Stimulated activated CD4-positive, alpha-beta T cell treated with anti-CD3 and anti-CD28 coated beads, Interleukin-2, amount 100 ng/mL, for 48 hours (primary cell): Measurements from ENCODE around the gene GPR65.
A peak's percentile ranks its signal among the peaks of the same experiment; 100 is the strongest.

ENCODE experiments used
- DNase-seq, 2 donors: peaks; one replicate each; pipeline ENCODE4 v3.0.0-alpha.2; 2020

GPR65 gene, protein sequence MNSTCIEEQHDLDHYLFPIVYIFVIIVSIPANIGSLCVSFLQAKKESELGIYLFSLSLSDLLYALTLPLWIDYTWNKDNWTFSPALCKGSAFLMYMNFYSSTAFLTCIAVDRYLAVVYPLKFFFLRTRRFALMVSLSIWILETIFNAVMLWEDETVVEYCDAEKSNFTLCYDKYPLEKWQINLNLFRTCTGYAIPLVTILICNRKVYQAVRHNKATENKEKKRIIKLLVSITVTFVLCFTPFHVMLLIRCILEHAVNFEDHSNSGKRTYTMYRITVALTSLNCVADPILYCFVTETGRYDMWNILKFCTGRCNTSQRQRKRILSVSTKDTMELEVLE

DNA sequence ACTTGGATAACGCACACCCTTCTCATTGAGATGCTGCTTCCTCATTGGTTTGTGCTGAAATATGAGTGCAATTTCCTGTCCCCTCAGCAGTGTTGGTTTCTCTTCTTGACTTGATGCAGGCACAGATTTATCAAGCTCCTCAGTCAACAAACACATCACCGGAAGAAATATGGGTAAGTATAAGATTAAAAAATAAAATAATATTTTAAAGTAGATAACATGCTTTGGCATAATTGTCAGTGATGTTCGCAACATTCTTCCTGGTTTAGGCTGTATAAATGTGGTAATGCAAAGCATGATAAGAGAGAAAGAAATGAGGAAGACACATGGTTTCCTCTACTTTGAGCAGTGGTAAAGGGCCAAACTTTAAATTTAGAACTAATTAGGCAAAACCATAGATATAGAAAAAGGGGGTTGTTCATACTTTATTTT is at the start of gene GPR65:
Gene GPR65 (plus strand): TSS at position 86 of the 432 bp plus-strand sequence. CDS start 5,713 bp downstream, outside the sequence.
- DNase-seq, result no peak

DNA sequence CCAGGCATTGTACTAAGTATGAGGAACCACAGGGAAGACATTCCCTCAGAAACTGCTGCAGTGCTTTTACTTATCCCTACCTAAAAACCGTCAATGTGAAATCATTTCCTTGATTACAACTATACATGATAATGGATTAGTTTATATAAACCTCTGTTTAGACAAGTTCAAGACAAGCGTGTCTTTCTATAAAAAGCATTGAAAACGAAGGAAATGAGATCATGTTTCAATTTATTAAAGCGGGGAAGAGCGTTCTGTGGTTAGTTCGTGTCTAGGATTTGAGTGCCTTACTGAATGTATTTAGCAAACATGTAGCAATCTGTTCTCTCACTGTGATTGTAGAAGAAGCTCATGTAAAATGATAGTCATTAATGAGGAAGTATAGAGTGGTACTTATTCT is 49.4 kb upstream of the GPR65 start:
- DNase-seq, result no peak

DNA sequence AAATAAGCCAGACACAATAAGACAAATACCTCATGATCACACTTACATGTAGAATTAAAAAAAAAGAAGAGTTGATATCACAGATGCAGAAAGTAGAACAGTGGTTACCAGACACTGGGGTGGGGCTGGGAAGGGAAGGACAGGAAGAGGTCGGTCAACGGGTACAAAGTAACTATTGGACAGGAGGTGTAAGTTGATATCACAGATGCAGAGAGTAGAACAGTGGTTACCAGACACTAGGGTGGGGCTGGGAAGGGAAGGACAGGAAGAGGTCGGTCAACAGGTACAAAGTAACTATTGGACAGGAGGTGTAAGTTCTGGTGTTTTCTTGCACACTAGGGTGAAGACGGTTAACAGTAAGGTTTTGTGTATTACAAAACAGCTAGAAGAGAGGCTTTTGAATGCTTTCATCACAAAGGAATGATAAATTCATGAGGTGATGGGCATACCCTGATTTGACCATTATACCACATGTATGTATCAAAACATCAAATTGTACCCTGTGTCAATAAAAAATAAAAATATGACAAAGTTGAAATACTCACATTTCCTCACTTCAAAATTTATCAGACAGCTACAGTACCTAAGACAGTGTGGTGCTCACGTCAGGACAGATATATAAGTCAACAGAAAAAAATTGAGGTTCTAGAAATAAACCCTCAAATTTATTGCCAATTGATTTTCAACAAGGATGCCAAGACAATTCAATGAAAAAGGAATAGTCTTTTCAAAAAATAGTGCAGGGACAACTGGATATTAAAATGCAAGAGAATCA is 44.7 kb upstream of the GPR65 start:
- no peak for DNase-seq

DNA sequence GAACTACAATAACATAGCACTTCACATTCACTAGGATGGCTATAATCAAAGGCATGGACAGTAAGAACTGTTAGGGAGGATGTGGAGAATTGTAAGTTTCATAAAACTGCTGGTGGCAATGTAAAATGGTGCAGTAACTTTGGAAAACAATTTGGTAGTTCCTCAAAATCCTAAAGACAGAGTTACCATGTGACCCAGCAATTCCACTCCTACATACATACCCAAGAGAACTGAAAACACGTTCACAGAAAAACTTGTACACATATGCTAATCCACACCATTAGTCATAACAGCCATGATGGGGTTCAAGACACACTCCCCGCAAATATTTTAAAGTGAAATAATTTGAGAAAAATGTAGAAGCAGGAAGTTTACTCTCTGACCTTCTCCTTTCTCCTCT is 43.7 kb upstream of the GPR65 start:
- no peak for DNase-seq

DNA sequence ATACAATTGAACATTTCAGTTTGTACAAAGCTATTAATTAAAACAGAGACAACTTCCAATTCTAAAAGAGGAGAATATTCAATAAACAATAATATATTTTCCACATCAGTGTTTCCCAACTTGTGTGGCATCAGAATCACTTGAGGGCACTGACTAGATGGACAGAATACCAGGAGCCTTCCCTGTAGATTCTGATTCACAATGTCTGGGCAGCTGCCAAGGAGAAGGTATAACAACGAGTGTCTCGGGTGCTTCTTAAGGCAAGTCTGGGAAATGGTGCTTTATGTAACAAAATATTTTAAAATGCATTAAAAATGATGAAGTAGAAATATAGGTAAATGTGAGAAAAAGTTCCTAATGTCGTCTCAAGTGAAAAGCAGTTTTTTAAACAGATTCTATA is 38.1 kb upstream of the GPR65 start:
- no peak for DNase-seq

DNA sequence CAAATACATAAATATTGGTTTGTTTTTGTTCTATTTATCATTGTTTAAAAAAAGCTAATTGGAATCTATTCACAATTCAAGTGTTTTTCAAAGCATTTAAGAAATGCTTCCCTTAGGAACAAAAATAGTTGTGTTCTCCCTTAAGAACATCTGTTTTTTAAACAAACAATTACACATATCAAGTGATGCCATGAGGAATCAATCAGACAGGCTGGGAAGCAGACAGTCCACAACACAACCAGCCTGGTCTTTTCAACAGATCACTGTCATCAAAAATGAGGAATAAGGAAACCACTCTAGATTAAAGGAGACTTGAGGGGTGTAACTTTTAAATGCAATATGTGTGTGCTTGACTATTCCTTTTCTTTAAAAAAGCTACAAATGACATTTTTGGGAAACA is 37.4 kb upstream of the GPR65 start:
- no peak for DNase-seq

DNA sequence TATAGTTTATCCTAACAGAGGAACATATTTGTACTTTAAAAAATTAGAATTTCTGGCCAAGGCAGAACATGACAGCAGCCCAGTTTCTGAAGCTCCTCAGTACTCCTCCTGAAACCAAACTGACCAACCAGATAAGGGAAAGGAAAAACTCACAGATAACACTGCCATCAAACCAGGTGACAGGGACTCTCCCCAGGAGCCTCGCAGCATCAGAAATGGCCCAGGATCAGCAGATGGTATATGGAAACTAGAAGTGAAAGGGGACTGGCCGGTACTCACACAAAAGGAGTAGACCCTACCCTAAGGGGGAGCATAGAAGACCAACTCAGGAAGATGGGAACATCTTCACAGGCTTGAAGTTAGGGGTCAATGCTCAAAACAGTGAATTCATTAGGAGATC is 33.9 kb upstream of the GPR65 start:
- no peak for DNase-seq

DNA sequence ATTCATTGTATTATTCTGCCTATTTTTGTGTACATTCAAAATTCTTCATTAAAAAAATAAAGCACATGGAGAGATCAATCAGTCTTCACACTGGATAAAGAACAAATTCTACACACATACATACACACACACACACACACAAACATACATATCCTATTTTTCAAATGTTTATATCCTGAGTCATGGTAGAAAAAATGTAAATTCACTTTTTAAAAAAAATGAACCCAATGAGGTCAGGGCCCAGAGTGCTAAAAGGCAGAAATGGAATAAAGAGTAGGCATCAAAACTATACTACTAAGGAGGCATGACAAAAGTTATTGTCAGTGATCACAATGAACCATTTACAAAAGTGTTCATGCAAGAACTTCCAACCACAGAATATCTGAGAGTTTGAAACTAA is 29.3 kb upstream of the GPR65 start:
- DNase-seq, result no peak

DNA sequence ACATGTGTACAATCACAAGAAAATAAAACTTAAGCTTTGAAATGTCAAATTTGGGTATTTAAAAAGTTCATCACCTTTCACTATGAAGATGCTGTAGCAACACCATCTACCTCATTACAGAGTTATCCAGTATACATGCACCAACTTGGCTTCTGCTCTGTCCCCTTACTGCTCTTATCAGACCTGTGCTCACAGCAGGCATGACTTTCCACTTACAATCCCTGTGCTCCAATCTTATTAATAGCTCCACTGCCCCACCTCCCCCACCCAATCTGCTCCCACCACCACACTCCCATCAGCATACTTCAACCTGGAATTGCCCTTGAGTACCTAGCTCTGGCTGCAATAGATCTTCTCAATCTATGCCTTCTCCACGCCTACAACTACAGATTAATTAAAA is 25.2 kb upstream of the GPR65 start:
- no peak for DNase-seq

DNA sequence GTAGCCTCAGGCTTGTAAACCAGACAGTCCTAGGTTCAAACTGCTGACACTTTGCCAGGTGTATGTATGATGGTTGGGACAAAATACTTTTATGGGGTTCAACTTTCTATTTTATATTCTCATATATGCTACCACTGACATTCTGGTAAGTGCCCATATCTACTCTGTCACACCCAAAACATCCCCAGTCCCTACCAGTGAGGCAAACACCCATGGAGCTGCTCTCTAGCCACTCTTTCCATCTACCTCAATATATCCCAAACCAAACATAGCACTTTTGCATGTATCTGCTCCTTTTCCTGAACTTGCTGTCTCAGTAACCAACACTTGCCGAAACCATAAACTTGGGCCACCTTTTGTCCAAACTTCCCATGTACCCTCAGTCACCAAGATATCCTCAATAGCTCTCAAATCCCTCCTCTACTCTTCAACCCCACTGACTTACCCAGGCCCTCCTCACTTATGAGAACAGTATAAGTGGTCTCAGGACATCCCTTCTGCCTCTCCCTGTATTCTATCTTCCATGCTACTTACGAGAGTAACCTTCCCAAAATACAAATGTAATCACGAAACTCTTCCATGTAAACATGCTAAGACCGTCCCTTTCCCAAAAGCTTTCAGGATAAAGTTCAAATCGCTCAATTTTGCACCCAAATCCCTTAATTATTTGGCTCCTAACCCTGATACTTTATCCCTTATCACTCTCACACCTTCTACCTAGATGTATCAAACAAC is 15.5 kb upstream of the GPR65 start:
- no peak for DNase-seq

DNA sequence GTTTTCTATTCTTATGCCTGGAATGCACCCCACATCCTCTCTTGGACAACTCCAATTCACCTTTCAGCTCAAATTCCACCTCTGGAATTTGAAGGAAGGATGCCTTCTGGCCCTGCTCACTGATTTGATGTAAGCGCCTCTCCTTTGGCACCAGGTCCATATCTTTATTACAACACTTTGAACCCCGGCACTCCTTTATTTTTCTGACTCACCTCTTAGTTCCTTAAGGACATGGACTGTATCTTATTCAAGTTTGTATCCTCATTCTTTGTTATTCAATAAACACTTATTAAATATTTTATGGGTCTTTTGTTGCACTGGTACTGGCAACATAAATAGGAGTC is 15.0 kb upstream of the GPR65 start:
- DNase-seq, result no peak

DNA sequence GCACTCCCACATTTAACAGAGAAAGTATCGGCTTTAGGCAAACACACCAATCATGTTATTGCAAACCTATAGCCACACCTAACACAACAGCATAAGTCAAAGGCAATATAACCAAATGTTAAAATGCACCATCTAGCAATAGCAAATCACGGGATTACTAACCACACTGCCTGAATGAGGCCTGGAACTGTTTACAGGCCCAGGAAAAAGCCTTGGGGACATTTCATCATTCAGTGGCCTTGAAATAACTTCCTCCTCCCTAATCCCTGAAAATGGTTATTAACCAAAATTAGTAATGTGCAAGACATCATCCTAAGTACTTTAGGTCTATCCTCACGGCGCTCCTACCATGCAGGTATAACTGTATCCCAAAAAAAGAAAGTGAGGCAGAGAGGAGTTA is 14.3 kb upstream of the GPR65 start:
- DNase-seq, result no peak

DNA sequence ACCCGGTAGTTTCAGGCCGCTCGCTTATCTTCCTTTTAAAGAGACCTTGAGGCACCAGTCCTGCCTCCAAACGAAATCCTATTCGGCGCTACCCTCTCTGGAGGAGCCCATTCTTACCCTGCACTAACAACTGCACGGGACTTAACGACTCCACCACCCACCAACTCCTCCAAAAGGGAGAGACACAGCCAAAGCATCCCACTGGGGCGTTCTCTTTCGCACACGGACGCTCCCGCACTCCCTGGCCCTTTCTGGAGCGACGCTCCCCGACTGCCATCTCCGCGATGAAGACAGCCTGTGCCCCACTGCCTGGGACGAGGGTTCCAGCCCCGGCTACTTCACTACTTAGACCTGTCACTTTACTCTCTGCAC is 12.6 kb upstream of the GPR65 start:
- no peak for DNase-seq

DNA sequence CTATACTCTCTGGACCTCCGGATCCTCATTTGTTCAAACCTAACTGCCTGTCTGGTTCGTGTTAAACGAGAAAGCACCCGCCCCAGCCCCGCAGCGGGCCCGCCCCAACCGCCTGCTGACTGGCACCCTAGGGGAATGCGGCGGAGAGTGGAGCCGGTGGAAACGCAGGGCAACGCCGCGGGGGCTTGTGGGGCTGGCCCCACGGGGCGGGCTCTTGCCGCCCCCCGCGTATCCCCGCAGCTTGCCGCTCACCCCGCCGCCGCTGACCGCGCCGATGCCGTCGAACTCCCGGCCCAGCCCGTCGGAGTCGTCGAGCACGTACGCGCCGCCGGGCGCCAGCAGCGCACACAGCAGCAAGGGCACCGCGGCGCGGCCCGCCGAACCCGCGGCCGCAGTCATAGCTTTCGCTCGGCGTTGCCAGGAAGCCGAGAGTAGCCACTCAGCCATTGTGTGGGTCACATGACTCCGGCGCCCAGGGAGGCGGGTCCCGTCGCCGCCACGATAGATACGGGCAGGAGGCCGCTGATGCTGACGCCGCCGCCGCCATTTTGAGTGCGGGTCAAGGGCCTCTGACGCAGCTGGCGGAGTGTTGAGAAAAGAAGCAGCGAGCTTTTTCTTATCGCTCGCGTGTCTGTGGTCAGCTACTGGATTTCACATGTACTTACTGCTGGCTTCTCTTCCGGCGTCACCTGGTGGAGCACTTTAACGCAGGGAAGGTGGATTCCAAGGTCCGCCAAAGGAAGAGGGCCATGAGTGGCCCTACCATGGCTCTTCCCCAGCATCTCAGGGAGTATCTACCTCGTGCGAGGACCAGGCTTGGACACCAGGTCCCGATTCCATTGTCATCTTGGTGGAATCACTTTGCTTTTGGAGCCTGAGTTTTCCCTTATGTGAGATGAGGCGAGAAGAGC is 12.0 kb upstream of the GPR65 start, which contains the start of gene GALC:
Gene GALC (minus strand): TSS at position 465 of the 911 bp plus-strand sequence. CDS start 18 bp downstream, at position 447.
- DNase-seq, result peak; percentile 90 to 92

DNA sequence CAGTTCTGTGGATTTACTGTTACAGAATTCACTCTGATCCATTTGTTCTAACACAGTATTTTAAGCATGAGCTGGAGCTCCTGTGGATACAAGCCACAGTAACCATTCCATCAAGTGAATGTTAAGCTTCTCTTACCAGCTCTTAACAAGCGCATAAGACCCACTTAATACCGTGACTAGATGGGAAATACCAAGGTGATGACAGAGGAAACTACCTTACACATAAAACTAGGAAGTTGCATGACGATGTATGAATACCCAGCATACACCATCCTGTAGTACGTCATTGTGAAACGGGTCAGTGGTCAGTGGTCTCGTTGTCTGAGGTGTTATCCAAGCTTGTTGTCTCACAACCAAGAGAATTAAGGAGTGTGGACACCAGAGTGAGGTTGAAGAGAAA is 10.0 kb upstream of the GPR65 start:
- no peak for DNase-seq

DNA sequence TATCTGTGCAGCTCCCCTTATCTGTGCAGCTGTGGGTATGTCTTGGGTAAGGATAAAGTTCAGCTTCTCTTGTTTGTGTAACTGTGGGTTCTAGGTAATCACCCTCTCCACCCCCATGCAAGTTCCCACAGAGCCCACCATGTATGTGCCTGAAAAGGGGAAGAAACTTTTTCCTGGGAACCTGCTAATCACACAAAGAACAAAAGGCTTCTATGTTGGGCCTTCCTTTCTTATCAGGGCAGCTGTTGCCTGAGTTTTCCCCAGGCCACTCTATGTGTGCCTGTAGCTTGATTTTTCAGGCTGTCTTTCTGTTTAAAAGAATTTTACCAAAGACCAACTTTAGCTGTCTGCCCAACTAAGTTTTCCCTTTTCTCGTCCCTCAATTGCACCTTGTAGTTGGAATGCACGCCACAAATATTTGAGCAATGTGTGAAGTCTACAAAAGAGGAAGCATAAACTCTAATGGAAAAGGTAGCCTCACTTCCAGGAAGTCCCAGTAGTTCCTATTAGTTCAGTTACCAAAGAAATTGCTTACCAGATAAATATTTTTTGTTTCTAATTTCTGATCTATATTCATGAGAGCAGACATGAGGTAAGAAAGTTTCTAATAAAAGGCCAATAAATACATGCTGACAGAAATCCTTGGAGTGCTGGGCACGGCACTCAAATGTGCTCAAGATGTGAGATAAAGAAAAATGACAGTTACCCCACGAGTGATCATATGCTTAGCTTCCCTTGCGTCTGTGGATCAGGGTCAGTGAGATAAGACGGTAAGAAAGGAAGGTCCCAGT is 9.2 kb upstream of the GPR65 start:
- DNase-seq, result no peak

DNA sequence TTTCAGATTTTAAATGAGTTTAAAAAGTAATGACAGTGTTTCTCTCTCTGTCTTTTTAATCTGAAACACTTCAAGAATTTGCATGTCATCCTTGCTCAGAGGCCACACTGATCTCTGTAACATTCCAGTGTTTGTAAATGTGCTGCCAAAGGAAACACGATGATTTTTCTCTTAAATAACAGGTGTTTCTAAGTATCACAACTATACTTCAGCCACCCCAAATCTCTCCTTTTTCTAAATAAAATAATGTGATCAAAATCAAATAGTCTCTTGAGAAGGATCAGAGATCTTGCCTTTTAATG is 8.7 kb upstream of the GPR65 start:
- DNase-seq, result no peak

DNA sequence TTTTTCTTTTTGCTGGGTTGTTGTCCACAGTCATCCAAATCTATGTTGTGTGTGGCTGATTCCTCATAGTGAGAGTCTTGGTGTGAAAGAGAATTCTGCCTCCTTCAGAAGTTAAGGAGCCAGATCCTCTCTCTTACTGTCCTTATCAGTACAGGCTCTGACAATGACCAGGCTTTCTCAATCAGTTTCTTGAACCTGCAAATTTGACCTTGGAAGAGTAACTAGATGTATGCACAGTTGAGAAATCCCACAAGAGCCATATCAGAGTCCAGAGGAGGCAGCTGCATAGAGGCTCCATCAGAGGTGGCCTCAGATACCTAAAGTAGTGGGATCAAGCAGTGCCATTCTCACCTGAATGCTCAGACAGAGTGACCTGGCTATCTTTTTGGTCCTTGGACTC is 6.5 kb upstream of the GPR65 start:
- no peak for DNase-seq

DNA sequence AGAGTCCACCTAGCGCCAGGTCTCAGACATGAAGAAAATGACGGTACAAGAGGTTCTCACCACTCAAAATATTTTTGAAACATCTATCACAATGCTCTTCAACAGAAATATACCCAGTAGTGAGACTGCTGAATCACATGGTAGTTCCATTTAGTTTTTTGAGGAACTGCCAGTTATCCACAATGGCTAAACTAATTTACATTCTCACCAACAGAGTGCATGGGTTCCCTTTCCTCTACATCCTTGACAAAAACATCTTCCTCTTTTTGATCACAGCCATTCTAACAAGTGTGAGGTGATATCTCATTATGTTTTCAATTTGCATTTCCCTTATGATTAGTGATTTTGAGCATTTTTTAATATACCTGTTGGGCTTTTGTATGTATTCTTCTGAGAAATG is 5.7 kb upstream of the GPR65 start:
- no peak for DNase-seq

DNA sequence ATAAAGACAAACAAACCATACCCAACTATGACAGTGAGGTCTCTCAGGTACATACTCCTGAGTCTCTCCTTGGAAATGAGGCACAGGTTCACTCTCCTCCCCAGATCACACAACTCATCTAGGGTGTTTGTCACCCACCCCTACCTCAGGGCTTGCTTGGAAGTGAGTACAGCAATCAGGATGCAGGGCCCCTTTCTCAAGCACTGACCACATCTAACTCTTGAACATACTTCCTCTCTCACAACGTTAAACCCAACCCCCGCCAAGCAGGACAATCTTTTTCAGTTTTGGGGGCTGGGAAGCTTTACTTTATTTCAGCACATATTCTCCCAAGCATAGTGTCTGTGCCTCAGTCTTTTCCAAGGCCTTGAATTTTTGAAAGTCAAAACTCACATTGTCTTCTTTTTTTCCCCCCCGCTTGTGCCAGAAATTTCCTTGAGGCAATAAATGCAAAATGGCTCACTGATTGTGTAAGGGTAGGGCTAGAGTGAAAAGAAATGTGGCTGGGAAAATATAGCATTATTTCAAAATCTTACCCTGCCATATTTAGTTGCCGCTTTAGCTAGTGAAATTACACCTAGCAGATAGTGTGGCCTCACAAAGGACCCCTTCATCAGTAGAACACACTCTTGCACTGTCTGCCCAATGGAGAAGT is 2.4 kb upstream of the GPR65 start:
- no peak for DNase-seq

DNA sequence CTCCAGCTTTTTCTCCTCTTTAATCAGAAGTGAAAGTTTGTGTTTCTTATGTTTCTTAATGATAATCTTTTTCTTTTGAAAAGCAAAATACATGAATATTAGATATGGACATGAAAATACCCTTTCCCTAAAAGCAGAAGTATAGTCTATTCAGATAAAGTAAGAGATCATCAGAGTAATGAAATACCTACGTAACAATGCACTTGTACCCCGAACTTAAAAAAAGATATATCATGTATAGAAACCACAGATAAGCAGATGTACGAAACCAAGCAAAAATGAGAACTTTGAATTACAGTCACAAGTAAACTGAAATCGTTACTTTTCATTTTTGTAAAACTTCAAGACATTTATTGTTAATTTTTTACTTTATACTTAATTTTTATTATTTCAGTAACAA is 1.5 kb upstream of the GPR65 start:
- no peak for DNase-seq
